Fibroblast of peridontal ligament (primary cell): Measurements from ENCODE around the gene MATR3.
"Not testable (repeated sequence)": the region's sequence is repeated elsewhere in the genome, so short reads cannot be mapped to it uniquely, and the experiment has no call there.

Experiments used
- DNase-seq: peaks from one replicate; pipeline ENCODE4 v3.0.0-alpha.2; 2010; ENCODE audit errors: extremely low read depth

Gene MATR3

DNA sequence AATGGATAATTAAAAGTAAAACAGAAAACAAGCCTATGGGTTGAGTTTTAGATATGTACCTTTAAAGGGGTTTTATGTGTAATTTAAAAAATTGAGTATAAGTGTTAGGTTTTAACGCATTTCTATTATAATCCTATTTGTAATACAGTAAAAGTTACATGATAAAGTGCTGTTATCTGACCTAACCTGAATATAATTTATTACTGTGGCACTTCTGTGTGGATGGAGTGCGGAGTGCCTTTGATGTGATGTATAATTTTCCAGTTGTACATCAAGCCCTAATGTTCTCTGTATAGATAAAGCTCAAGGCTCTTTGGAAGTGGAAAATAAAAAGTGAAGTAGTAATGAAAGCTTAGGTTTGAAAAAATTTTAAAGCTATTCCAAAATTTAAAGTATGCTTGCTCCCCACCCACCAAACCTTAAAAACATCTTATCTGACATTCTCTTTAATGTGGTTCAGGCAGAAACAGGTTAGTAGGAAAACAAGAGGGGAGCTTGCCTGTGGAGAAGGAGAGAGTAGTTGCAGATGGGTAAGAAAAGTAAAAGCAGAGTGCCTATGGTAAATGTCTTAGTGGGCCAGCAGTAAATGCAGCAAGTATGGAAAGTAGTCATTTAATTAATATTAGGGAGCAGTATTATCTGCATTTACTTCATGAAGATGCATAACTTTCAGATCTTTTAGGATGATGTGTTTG, 4.0 kb downstream of the MATR3 start:
- DNase-seq, result no peak

DNA sequence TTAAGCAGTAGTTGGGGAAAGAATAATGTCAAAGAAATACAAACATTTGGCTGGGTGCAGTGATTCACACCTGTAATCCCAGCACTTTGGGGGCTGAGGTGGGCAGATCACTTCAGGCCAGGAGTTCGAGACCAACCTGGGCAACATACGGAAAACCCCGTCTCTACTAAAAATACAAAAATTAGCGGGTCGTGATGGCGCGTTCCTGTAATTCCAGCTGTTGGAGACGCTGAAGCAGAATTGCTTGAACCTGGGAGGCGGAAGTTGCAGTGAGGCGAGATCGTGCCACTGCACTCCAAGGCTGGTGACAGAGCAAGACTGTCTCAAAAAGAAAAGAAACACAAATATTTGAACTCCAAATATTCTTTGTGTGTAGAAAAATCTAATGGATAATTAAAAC, 4.7 kb downstream of the MATR3 start:
- DNase-seq, result no peak

DNA sequence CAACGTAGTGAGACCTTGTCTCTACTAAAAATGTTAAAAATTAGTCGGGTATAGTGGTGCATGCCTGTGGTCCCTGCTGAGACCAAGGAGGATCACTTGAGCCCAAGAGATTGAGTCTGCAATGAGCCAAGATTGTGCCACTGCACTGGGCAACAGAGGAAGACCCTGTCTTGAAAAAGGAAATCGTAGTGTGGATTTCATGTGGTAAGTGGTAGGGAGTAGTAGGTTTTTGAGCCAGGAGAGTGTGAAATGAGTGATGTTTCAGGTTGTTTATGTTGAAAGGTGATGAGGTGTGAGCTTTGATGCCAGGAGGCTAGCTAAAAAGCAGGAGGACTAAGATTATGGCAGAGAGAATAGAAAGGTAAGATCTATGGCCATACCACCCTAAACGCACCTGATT, 5.9 kb downstream of the MATR3 start:
- no peak for DNase-seq

DNA sequence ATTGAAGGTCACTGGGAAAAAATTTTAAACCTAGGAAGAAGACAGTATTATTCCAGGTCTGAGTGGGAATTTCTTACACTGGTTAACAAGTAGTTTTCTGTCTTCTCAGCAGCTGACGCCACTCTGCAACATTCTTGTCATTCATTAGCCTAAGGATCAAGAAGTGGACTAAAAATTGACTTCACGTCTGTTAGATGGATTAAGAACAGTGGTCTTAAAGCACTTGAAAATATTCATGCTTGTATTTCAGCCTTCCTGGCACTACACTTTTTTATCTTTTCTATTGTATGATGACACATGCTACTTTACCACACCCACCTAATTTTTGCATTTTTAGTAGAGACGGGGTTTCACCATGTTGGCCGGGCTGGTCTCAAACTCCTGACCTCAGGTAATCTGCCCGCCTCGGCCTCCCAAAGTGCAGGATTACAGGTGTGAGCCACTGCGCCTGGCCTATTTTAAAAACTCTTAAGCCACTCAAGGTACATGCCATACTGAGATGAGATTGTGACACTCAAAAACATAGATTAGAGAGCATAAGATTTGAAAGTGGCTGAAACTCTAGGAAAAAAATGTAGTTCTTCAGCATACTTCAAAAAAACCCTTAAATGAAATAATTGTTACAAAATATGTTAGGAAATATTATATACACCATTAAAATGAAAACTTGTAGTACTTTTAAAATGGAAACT, 8.4 kb downstream of the MATR3 start:
- no peak for DNase-seq

- no peak for DNase-seq
Measured at GRCh38 chr5:139304391-139305324, 11.1 kb downstream of the MATR3 start.

- DNase-seq, result no peak
Measured at GRCh38 chr5:139306197-139306596, 12.7 kb downstream of the MATR3 start.

DNA sequence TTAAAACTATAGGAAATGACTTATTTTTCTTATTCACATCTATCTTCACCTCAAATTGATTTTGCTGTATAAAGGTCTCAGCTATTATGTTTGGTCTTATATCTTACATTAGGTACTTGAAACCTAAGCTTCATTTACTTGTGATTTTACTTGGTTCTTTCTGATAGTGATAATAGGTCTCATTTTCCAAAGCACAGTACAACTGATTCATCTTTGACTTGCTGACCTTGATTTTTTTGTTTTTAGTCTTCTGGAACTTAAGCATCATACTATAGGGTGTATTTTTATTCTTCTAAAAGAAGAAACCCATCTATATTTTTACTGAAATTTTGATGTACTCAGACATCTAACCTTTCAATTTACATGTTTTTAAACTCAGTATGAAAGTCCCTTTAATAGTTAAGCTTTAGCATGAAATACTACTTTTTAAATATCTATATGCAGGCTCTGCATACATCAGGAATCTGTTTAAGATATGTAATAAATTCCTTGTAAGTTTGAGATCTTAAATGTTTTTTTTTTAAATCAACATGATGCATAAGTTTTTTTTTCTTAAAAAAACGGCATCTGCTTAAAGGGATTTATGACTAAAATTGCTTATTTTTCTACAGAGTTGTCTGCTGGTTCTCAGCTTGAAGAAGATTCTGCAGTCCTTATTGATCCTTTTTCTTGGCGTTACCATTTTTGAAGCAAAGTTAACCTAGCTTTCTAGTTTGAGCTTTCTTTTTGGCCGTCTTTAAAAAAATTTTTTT, 13.3 kb downstream of the MATR3 start:
- no peak for DNase-seq

DNA sequence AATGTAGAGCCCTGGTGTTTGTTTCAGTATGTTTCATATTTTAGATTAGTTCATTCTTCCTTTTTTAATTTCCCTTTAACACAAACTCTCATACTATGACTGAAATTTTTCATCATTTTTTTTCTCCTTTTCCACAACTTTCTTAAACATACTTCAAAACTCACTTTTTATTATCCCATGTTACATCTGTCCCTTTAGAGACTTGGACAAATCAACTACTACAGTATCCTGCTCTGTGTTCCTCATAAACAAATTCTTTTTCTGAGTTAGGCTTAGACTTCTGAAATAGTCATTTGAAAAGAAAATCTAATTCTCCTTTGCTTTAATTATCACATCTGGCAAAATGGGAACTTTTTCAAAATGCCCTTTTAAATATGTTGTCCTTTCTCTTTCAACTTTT, 15.3 kb downstream of the MATR3 start:
- no peak for DNase-seq

DNA sequence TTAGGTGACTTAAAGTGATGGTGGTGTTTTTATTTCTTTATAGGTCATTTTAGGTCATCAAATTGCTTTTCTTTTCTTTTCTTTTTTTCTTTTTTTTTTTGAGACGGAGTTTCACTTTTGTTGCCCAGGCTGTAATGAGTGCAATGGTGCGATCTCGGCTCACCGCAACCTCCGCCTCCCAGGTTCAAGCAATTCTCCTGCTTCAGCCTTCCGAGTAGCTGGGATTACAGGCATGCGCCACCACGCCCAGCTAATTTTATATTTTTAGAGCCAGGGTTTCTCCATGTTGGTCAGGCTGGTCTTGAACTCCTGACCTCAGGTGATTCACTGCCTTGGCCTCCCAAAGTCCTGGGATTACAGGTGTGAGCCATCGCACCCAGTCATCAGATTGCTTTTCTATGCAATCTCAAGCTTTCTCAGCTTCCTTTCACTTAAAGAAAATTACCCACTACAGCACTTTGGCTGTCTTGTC, 17.2 kb downstream of the MATR3 start:
- DNase-seq, result not testable (repeated sequence)

- DNase-seq, result no peak
Measured at GRCh38 chr5:139312075-139312474, 18.5 kb downstream of the MATR3 start.

- DNase-seq, result no peak
Measured at GRCh38 chr5:139314276-139314675, 20.7 kb downstream of the MATR3 start.

- no peak for DNase-seq
Measured at GRCh38 chr5:139315056-139315615, 21.6 kb downstream of the MATR3 start.

DNA sequence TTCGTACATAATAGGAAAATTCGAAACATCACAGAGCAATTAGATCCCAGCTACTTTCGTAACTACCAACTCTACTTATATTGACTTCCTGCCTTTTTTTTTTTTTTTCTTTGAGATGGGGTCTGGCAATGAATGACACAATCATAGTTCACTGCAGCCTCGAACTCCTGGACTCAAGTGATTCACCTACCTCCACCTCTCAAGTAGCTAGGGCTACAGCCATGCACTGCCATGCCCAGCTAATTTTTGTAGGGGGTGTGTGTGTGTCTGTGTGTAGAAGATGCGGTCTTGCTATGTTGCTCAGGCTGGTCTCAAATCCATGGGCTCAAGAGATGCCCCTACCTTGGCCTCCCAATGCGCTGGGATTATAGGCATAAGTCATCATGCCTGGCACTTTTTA, 42.3 kb downstream of the MATR3 start:
- DNase-seq, result peak; percentile 26

DNA sequence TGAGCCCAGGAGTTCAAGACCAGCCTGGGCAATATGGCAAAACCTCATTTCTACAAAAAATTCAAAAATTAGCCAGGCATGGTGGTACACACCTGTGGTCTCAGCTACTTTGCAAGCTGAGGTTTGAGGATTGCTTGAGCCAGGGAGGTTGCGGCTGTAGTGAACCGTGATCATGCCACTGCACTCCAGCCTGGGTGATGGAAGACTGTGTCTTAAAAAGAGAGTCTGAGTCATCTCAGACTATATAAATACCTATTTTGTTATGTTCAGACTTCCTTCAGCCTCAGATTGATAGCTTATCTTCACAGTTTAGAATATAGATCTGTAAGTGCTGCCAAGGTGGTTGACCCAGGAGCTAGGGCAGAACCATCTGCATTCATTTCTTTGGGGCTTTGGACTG, 46.5 kb downstream of the MATR3 start:
- no peak for DNase-seq

DNA sequence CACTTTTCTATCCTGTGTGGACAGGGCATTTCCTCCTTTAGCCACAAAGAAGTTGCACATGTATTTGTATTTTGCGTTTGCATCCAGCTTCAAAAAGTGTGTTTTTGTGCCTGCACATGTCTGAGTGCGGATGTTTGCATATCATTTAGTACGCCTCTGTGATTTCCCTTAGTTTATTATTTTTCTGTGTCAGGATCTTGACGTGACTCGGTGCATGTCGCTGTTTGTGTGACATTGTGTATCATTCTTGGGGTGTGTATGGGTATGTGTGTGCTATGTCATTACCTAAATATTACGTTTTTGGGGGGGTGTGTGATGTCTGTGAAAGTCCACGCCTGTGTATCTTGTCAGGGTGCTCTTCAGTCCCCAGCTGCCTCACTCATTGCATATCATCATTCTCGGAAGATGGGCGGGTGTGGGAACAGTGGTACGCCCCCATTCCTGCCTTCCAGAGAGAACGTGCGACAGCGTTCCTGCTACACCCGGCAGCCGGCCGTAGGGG, 47.7 kb downstream of the MATR3 start:
- DNase-seq, result no peak

DNA sequence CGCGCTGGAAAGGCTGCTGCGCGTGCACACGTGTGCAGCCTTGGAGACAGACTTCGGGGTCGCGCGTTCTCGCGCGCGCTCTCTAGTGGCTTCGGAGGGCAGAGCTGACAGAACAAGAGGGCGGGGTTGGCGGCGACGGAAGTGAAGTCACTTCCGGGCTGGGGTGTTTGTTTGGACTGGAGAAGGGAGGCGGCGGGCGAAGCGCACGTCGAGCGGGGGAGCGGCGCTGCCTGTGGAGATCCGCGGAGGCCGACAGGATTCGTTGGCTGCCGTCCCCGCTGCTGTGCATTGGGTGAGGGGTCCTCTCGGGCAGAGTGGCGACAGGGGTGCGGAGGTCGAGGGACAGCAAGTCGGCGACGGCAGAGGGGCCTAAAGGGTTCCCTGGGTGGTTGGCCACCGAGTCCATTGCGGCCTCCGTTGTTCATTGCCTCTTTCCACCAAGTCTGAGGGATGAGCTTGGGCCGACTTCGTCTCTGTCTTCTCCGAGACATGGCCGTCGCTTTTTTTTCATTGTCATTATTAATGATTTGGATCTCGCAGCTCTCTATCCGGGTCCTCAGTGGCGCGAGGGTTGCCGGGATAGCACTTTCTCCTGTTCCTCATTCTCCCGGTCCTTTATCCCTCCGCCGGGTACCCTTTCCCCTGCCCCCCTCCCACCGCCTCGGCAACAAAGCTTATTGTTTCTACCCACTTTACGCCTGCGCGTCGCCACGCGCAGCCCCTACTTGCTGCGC, 48.3 kb downstream of the MATR3 start, which contains the start of gene PAIP2:
Gene PAIP2 (plus strand): TSS at position 166 of the 734 bp plus-strand sequence. CDS start 21,931 bp downstream, outside the sequence.
- peak; percentile 96 for DNase-seq

DNA sequence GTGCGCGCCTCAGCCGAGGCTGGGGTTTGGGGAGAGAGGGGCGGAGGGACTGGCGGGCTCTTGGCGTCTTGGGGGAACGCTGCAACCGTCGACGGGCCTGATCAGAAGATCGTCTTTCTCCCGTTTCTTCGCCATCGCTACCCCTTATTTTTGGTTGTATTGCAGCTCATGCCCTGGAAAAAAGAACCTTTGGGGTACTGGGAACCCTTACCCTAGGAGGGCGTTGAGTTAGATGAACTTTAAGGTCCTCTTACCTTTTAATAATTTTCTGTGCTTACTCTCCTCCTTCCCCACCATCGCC, 48.8 kb downstream of the MATR3 start:
- no peak for DNase-seq

DNA sequence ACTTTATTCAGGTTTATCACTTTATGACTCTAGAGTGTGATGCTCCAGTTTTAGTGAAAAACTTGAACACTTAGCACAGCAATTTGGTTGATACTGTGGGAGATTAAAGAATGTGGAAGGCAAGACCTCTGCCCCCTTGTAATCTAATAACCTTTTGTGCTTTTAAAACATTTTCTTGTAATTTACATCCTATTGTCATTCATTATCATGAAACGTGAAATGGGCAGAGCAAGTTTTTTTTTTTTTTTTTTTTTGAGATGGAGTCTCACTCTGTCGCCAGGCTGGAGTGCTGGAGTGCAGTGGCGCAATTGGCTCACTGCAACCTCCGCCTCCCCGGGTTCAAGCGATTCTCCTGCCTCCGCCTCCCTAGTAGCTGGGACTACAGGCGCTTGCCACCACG, 49.9 kb downstream of the MATR3 start:
- no peak for DNase-seq

DNA sequence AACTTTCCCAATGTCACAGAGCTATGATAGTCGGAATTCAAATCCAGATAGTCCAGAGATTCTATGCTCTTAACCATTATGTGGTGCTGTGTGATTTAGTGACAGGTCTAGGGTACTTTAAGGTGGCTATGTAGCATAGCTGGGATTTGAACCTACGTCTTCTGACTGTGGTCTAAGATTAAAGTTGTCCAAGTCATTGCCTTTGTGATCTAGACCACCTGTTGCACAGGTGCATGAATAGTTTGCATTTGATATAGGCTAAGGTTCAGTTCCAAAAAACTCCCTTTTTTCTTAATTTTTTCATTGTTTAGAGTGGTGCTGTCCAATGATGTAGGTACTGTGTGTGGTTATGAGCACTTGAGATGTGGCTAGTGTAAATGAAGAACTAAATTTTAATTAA, 50.6 kb downstream of the MATR3 start:
- no peak for DNase-seq

GRCh38 chr5:139345442-139345841, 51.9 kb downstream of the MATR3 start:
- not testable (repeated sequence) for DNase-seq
